GM18517 (cell line): ENCODE measurements around the gene ZFR2.

Source experiments
- ATAC-seq: cut with Tn5 transposase; IDR thresholded peaks from one replicate; pipeline ENCODE4 v1.9.1; 2021; ENCODE audit warnings: mild to moderate bottlenecking, moderate library complexity; ENCODE audit not compliant: unreplicated experiment

The ZFR2 gene

GRCh38 chr19:3793799-3794198, 75.0 kb downstream of the ZFR2 start:
- no peak for ATAC-seq

- ATAC-seq, result no peak
Observed at GRCh38 chr19:3792114-3792513, 76.7 kb downstream of the ZFR2 start.

GRCh38 chr19:3790941-3791340, 77.9 kb downstream of the ZFR2 start:
- ATAC-seq, result no peak

GRCh38 chr19:3790209-3790734, 78.6 kb downstream of the ZFR2 start:
- no peak for ATAC-seq

- no peak for ATAC-seq
Observed at GRCh38 chr19:3788996-3789778, 79.7 kb downstream of the ZFR2 start.

- ATAC-seq, result no peak
Observed at GRCh38 chr19:3785938-3786824, 82.7 kb downstream of the ZFR2 start, which contains the start of gene MATK. Gene MATK, minus strand, starts transcription at chr19:3786381. Its CDS starts 1,246 bp downstream, at chr19:3785135.

- ATAC-seq, result no peak
Observed at GRCh38 chr19:3785451-3785937, 83.3 kb downstream of the ZFR2 start.

GRCh38 chr19:3784607-3785450, 84.0 kb downstream of the ZFR2 start:
- ATAC-seq, result no peak

GRCh38 chr19:3783660-3784584, 84.9 kb downstream of the ZFR2 start:
- no peak for ATAC-seq

GRCh38 chr19:3782903-3783302, 85.9 kb downstream of the ZFR2 start:
- ATAC-seq, result no peak

- ATAC-seq, result no peak
Observed at GRCh38 chr19:3782330-3782729, 86.5 kb downstream of the ZFR2 start.

GRCh38 chr19:3781603-3782002, 87.2 kb downstream of the ZFR2 start:
- no peak for ATAC-seq

GRCh38 chr19:3780786-3781304, 88.0 kb downstream of the ZFR2 start:
- no peak for ATAC-seq

GRCh38 chr19:3778899-3779723, 89.7 kb downstream of the ZFR2 start:
- ATAC-seq, result no peak

- no peak for ATAC-seq
Observed at GRCh38 chr19:3778104-3778867, 90.6 kb downstream of the ZFR2 start.

GRCh38 chr19:3776479-3777040, 92.3 kb downstream of the ZFR2 start:
- no peak for ATAC-seq

- no peak for ATAC-seq
Observed at GRCh38 chr19:3775831-3776230, 93.0 kb downstream of the ZFR2 start.
